Dedifferentiated amniotic fluid mesenchymal stem cell (primary cell): ENCODE results near the gene ABLIM1.

Experiments
- DNase-seq: peaks from one replicate; pipeline ENCODE4 v3.0.0-alpha.2; 2016; ENCODE audit errors: extremely low spot score

Gene ABLIM1

GRCh38 chr10:114680543-114681117 is 22.6 kb upstream of the ABLIM1 start:
- DNase-seq: no peak

- DNase-seq: no peak
Observed at GRCh38 chr10:114679552-114679951, 21.5 kb upstream of the ABLIM1 start.

- no peak for DNase-seq
Observed at GRCh38 chr10:114678820-114679219, 20.7 kb upstream of the ABLIM1 start.

GRCh38 chr10:114678336-114678735 is 20.3 kb upstream of the ABLIM1 start:
- no peak for DNase-seq

GRCh38 chr10:114674346-114674745 is 16.3 kb upstream of the ABLIM1 start:
- DNase-seq: no peak

GRCh38 chr10:114669648-114670047 is 11.6 kb upstream of the ABLIM1 start:
- DNase-seq: no peak

- no peak for DNase-seq
Observed at GRCh38 chr10:114668375-114669080, 10.5 kb upstream of the ABLIM1 start.

- DNase-seq: no peak
Observed at GRCh38 chr10:114665873-114666272, 7.8 kb upstream of the ABLIM1 start.

- DNase-seq: no peak
Observed at GRCh38 chr10:114665406-114665805, 7.3 kb upstream of the ABLIM1 start.

GRCh38 chr10:114664127-114664526 is 6.1 kb upstream of the ABLIM1 start:
- DNase-seq: no peak

- no peak for DNase-seq
Observed at GRCh38 chr10:114663626-114664025, 5.6 kb upstream of the ABLIM1 start.

- no peak for DNase-seq
Observed at GRCh38 chr10:114662646-114663217, 4.7 kb upstream of the ABLIM1 start.

GRCh38 chr10:114661212-114661880 is 3.3 kb upstream of the ABLIM1 start:
- DNase-seq: no peak

GRCh38 chr10:114655671-114656070 is 2.4 kb downstream of the ABLIM1 start:
- no peak for DNase-seq

GRCh38 chr10:114654822-114655575 is 3.1 kb downstream of the ABLIM1 start:
- no peak for DNase-seq

GRCh38 chr10:114653926-114654325 is 4.1 kb downstream of the ABLIM1 start:
- no peak for DNase-seq

GRCh38 chr10:114652402-114653368 is 5.4 kb downstream of the ABLIM1 start:
- no peak for DNase-seq

GRCh38 chr10:114650831-114651230 is 7.2 kb downstream of the ABLIM1 start:
- no peak for DNase-seq

- no peak for DNase-seq
Observed at GRCh38 chr10:114650266-114650665, 7.8 kb downstream of the ABLIM1 start.

- no peak for DNase-seq
Observed at GRCh38 chr10:114649217-114649903, 8.7 kb downstream of the ABLIM1 start.
